ENCODE results near the gene TMEM231.
"Not testable (repeated sequence)": the region's sequence is repeated elsewhere in the genome, so short reads cannot be mapped to it uniquely, and the experiment has no call there.

Gene TMEM231

GRCh38 chr16:75529056-75529905, 26.8 kb downstream of the TMEM231 start:
- DNase-seq = no peak

GRCh38 chr16:75527825-75528299, 28.2 kb downstream of the TMEM231 start:
- no peak for DNase-seq

GRCh38 chr16:75526032-75526790, 29.8 kb downstream of the TMEM231 start:
- peak; percentile 17 for DNase-seq

- DNase-seq = no peak
Measured at GRCh38 chr16:75519175-75519574, 36.9 kb downstream of the TMEM231 start.

GRCh38 chr16:75516189-75516966, 39.7 kb downstream of the TMEM231 start:
- not testable (repeated sequence) for DNase-seq

GRCh38 chr16:75514296-75514695, 41.8 kb downstream of the TMEM231 start:
- DNase-seq = no peak

- DNase-seq = peak; percentile 92
Measured at GRCh38 chr16:75506574-75506973, 49.5 kb downstream of the TMEM231 start.

- no peak for DNase-seq
Measured at GRCh38 chr16:75506107-75506506, 49.9 kb downstream of the TMEM231 start.

- DNase-seq = no peak
Measured at GRCh38 chr16:75503801-75504200, 52.3 kb downstream of the TMEM231 start.

- no peak for DNase-seq
Measured at GRCh38 chr16:75502916-75503605, 53.0 kb downstream of the TMEM231 start.

GRCh38 chr16:75501820-75502219, 54.2 kb downstream of the TMEM231 start:
- peak; percentile 55 for DNase-seq

GRCh38 chr16:75501359-75501758, 54.7 kb downstream of the TMEM231 start:
- DNase-seq = no peak

- DNase-seq = not testable (repeated sequence)
Measured at GRCh38 chr16:75498605-75499322, 57.3 kb downstream of the TMEM231 start.

GRCh38 chr16:75497558-75497957, 58.5 kb downstream of the TMEM231 start:
- no peak for DNase-seq

- no peak for DNase-seq
Measured at GRCh38 chr16:75495076-75495674, 60.9 kb downstream of the TMEM231 start, which contains the start of gene CHST6. TSS of gene CHST6 (minus strand) at chr16:75495441. CDS start at chr16:75479828, 15,613 bp downstream.

GRCh38 chr16:75494661-75495075, 61.4 kb downstream of the TMEM231 start:
- DNase-seq = no peak

GRCh38 chr16:75494184-75494583, 61.9 kb downstream of the TMEM231 start:
- no peak for DNase-seq

- DNase-seq = no peak
Measured at GRCh38 chr16:75491876-75492275, 64.2 kb downstream of the TMEM231 start.

GRCh38 chr16:75488322-75488721, 67.7 kb downstream of the TMEM231 start:
- no peak for DNase-seq
